HG02884 (cell line): ENCODE measurements around the gene CDK6.

ENCODE experiments used
- ATAC-seq: cut with Tn5 transposase; IDR thresholded peaks from one replicate; pipeline ENCODE4 v1.9.1; 2021; ENCODE audit warnings: mild to moderate bottlenecking, moderate library complexity; ENCODE audit not compliant: unreplicated experiment

CDK6 gene

GRCh38 chr7:92827464-92828120 is 8.8 kb downstream of the CDK6 start:
- ATAC-seq: no peak

GRCh38 chr7:92826258-92826938 is 10.0 kb downstream of the CDK6 start:
- no peak for ATAC-seq

- no peak for ATAC-seq
Measured at GRCh38 chr7:92824901-92825480, 11.4 kb downstream of the CDK6 start.

GRCh38 chr7:92824450-92824849 is 11.9 kb downstream of the CDK6 start:
- ATAC-seq: no peak

- ATAC-seq: no peak
Measured at GRCh38 chr7:92823042-92823441, 13.3 kb downstream of the CDK6 start.

GRCh38 chr7:92820191-92820590 is 16.2 kb downstream of the CDK6 start:
- no peak for ATAC-seq

GRCh38 chr7:92817398-92817797 is 19.0 kb downstream of the CDK6 start:
- ATAC-seq: no peak

- no peak for ATAC-seq
Measured at GRCh38 chr7:92815412-92815811, 21.0 kb downstream of the CDK6 start.

GRCh38 chr7:92813390-92814024 is 22.9 kb downstream of the CDK6 start:
- ATAC-seq: peak; percentile 58

GRCh38 chr7:92811158-92811557 is 25.2 kb downstream of the CDK6 start:
- no peak for ATAC-seq

GRCh38 chr7:92809760-92810573 is 26.4 kb downstream of the CDK6 start:
- peak; percentile 64 for ATAC-seq

GRCh38 chr7:92809397-92809759 is 27.0 kb downstream of the CDK6 start:
- peak; percentile 11 for ATAC-seq

- ATAC-seq: no peak
Measured at GRCh38 chr7:92808635-92809034, 27.7 kb downstream of the CDK6 start.

- ATAC-seq: no peak
Measured at GRCh38 chr7:92808006-92808405, 28.4 kb downstream of the CDK6 start.

- ATAC-seq: no peak
Measured at GRCh38 chr7:92806496-92806895, 29.9 kb downstream of the CDK6 start.

- ATAC-seq: no peak
Measured at GRCh38 chr7:92802406-92802805, 34.0 kb downstream of the CDK6 start.

- peak; percentile 42 for ATAC-seq
Measured at GRCh38 chr7:92799446-92800211, 36.7 kb downstream of the CDK6 start.

GRCh38 chr7:92798517-92799249 is 37.7 kb downstream of the CDK6 start:
- no peak for ATAC-seq

- ATAC-seq: peak; percentile 42
Measured at GRCh38 chr7:92797693-92798092, 38.7 kb downstream of the CDK6 start.

GRCh38 chr7:92797284-92797683 is 39.1 kb downstream of the CDK6 start:
- peak; percentile 20 for ATAC-seq
